GM19467 (cell line): ENCODE data around the gene DYRK4.
A peak's percentile ranks its signal among the peaks of the same experiment; 100 is the strongest.

Experiments used
- ATAC-seq: cut with Tn5 transposase; IDR thresholded peaks from one replicate; pipeline ENCODE4 v1.9.1; 2021; ENCODE audit warnings: mild to moderate bottlenecking, moderate library complexity; ENCODE audit not compliant: unreplicated experiment

Gene DYRK4

GRCh38 chr12:4610481-4610880, 48.5 kb downstream of the DYRK4 start:
- no peak for ATAC-seq

GRCh38 chr12:4615667-4616066, 53.7 kb downstream of the DYRK4 start:
- no peak for ATAC-seq

- ATAC-seq: no peak
Measured at GRCh38 chr12:4621511-4621910, 59.5 kb downstream of the DYRK4 start.

- ATAC-seq: no peak
Measured at GRCh38 chr12:4626543-4626942, 64.5 kb downstream of the DYRK4 start.

GRCh38 chr12:4628406-4628805, 66.4 kb downstream of the DYRK4 start:
- no peak for ATAC-seq

GRCh38 chr12:4630262-4630661, 68.3 kb downstream of the DYRK4 start:
- ATAC-seq: no peak

- no peak for ATAC-seq
Measured at GRCh38 chr12:4643747-4644146, 81.7 kb downstream of the DYRK4 start.

GRCh38 chr12:4645023-4645422, 83.0 kb downstream of the DYRK4 start:
- no peak for ATAC-seq

- no peak for ATAC-seq
Measured at GRCh38 chr12:4648104-4648500, 86.1 kb downstream of the DYRK4 start.

- ATAC-seq: peak; percentile 68
Measured at GRCh38 chr12:4648501-4649357, 86.7 kb downstream of the DYRK4 start, which contains the start of the genes AKAP3 and NDUFA9. Gene AKAP3 (minus strand): TSS chr12:4649051. CDS start chr12:4638196, 10,855 bp downstream. Gene NDUFA9 (plus strand): TSS chr12:4649114. CDS start chr12:4649127, 13 bp downstream.

GRCh38 chr12:4649358-4649661, 87.3 kb downstream of the DYRK4 start:
- no peak for ATAC-seq

- ATAC-seq: no peak
Measured at GRCh38 chr12:4653257-4653656, 91.2 kb downstream of the DYRK4 start.

GRCh38 chr12:4653691-4654090, 91.7 kb downstream of the DYRK4 start:
- ATAC-seq: no peak
